NB4 (cell line): ENCODE results near the gene FOXE3.

ENCODE experiments used
- DNase-seq: peaks from one replicate; pipeline ENCODE4 v3.0.0; 2010; ENCODE audit warnings: low read depth
- H3K4me3 ChIP-seq: one replicate; pipeline ENCODE4 v1.5.1; 2011; ENCODE audit warnings: mild to moderate bottlenecking, low read depth, low read length, moderate library complexity
- MYC ChIP-seq: IDR thresholded peaks from 2 replicates; pipeline ENCODE4 v1.6.1; 2011; ENCODE audit warnings: low read depth, low read length
- POLR2A ChIP-seq: IDR thresholded peaks from 2 replicates; pipeline ENCODE4 v1.6.1; 2011; ENCODE audit warnings: mild to moderate bottlenecking; ENCODE audit not compliant: insufficient read length; ENCODE audit errors: extremely low read depth
- TF ChIP-seq, protein P1 (sequence below): IDR thresholded peaks from one replicate; pipeline ENCODE4 v1.5.1; 2012; ENCODE audit warnings: low read depth, low read length
- TF ChIP-seq, protein P2 (sequence below): IDR thresholded peaks from 2 replicates; pipeline ENCODE4 v1.6.1; 2011; ENCODE audit warnings: low read depth, low read length

The FOXE3 gene

DNA sequence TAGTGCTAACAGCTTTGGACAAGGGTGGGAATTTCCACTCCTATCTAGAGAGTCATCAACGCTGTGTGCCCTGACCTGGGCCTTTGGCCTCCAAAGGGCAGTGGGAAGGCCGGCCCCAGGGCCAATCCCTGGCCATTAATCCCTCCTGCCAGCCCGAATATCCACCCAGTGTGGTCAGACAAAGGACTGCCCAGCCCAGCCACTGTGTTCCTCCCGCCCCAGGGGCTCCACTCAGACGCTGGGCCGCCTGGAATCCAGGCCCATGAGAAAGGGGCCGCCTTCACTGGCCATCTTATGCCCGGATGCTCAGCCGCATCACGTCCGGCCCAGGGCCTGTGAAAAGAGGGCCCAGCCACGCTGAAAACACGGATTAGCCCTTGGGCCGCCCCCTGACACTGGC lies 3.6 kb upstream of the FOXE3 start:
- TF ChIP-seq MYC (no peak), POLR2A (no peak)
- TF ChIP-seq, protein P1, sequence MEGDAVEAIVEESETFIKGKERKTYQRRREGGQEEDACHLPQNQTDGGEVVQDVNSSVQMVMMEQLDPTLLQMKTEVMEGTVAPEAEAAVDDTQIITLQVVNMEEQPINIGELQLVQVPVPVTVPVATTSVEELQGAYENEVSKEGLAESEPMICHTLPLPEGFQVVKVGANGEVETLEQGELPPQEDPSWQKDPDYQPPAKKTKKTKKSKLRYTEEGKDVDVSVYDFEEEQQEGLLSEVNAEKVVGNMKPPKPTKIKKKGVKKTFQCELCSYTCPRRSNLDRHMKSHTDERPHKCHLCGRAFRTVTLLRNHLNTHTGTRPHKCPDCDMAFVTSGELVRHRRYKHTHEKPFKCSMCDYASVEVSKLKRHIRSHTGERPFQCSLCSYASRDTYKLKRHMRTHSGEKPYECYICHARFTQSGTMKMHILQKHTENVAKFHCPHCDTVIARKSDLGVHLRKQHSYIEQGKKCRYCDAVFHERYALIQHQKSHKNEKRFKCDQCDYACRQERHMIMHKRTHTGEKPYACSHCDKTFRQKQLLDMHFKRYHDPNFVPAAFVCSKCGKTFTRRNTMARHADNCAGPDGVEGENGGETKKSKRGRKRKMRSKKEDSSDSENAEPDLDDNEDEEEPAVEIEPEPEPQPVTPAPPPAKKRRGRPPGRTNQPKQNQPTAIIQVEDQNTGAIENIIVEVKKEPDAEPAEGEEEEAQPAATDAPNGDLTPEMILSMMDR: no peak
- TF ChIP-seq, protein P2, sequence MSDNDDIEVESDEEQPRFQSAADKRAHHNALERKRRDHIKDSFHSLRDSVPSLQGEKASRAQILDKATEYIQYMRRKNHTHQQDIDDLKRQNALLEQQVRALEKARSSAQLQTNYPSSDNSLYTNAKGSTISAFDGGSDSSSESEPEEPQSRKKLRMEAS: no peak
- H3K4me3 ChIP-seq: no peak overlapping the region
- DNase-seq: no peak

DNA sequence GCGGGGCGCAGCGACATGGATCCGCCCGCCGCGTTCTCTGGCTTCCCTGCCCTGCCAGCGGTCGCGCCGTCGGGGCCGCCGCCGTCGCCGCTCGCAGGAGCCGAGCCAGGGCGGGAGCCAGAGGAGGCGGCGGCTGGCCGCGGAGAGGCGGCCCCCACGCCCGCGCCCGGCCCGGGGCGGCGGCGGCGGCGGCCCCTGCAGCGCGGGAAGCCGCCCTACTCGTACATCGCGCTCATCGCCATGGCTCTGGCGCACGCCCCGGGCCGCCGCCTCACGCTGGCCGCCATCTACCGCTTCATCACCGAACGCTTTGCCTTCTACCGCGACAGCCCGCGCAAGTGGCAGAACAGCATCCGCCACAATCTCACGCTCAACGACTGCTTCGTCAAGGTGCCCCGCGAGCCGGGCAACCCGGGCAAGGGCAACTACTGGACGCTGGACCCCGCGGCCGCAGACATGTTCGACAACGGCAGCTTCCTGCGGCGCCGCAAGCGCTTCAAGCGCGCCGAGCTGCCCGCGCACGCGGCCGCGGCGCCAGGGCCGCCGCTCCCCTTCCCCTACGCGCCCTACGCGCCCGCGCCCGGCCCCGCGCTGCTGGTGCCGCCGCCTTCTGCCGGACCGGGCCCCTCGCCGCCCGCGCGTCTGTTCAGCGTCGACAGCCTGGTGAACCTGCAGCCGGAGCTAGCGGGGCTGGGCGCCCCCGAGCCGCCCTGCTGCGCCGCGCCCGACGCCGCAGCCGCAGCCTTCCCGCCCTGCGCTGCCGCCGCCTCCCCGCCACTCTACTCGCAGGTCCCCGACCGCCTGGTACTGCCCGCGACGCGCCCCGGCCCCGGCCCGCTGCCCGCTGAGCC lies 459 bp downstream of the FOXE3 start:
- TF ChIP-seq, protein P2: no peak
- TF ChIP-seq, protein P1: no peak
- no peak for TF ChIP-seq MYC
- TF ChIP-seq POLR2A: no peak
- no peak overlapping the region for H3K4me3 ChIP-seq
- no peak for DNase-seq

DNA sequence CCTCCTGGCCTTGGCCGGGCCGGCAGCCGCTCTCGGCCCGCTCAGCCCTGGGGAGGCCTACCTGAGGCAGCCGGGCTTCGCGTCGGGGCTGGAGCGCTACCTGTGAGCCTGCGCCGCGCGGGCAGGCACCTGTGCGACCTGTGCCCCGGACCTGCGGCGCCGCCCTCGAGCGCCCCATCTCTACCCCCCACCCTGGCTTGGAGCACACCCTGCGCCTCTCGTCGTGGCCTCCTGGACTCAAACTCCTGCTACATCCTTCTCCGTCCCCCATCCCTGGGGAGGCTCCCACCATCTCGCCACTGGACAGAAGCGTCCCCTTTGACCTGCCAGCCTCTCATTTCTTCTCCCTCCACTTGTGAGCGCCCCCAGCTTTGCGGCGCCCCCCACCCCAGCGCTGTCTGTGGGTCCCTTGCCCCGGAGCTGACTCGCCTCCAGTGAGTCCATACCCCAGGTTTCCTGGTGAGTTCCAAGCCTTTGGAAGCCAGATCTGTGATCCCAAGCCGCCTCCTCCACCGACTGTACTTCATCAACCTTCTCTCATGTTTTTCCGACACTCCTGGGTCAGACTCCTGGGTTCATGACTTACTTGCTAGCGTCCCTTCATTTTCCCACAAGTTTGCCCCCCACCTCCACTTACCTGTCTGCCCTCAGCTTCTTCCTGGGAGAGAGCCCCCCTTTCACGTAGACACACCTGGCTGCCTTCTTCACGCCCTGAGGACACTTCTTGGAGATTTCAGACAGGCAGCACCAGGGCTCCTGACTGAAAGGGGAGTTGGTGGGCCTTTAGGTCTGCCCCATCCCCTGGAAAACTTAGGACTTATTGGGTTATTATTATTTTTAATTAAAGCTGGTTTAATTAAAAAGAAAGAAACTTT lies 1.3 kb downstream of the FOXE3 start:
- no peak for DNase-seq
- H3K4me3 ChIP-seq: no peak overlapping the region
- TF ChIP-seq, protein P1: no peak

DNA sequence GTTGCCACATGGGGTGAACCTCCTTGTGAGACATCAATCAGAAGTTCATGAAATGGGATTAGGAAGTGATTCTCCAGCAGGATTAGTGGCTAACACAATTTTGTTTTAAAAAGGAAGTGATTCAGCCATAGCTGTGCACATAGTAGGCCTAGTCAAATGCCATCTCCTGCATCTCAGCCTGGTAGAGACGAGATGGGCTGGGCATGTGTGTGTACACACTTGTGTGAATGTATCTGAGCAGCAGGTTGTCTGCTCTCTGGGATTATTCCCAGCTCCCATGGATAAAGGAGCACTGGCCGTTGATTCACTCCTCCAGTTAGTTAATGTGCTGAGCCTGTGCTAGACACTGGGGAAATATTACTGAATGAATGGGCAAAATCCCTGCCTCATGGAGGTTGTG lies 2.0 kb downstream of the FOXE3 start:
- no peak for DNase-seq
- H3K4me3 ChIP-seq: no peak overlapping the region
- TF ChIP-seq, protein P2: no peak
- TF ChIP-seq POLR2A (no peak), MYC (no peak)
- TF ChIP-seq, protein P1: no peak

DNA sequence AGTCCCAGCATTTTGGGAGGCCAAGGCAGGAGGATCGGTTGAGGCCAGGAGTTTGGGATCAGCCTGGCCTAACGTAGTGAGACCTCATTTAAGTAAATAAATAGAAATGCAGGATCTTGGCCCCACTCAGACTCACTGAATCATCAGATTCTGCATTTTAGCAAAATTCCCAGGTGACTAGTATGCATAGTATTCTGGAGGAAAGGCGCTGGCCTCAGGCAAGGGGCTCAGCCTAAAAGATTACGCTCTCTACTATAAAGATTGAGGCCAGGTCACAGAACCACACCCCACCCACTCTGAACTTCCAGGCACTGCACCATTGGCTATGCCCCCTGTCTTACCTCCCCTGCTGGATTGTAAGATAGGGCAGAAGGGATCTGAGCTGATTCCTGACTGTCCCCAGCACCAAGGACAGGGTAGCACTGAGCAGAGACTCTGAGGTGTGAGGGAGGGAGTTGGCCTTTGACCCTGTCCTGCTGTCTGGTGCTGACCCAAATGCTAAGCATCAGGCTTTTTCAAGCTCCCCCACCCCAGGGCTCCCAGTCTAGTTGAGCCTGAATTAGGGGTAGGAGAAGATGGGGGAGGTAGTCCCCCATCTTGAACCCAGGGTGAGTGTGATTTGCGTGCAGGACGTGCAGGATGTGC lies 2.7 kb downstream of the FOXE3 start:
- H3K4me3 ChIP-seq: no peak overlapping the region
- DNase-seq: no peak
- TF ChIP-seq POLR2A (no peak), MYC (no peak)
- TF ChIP-seq, protein P1: no peak
- TF ChIP-seq, protein P2: no peak
